ENCODE results near the gene LRRFIP1.
A peak's percentile ranks its signal among the peaks of the same experiment; 100 is the strongest.

LRRFIP1 gene

GRCh38 chr2:237597196-237598145 lies 29.9 kb upstream of the LRRFIP1 start:
- DNase-seq: no peak

GRCh38 chr2:237598468-237599208 lies 28.7 kb upstream of the LRRFIP1 start:
- DNase-seq: peak; percentile 58

GRCh38 chr2:237599465-237600110 lies 27.8 kb upstream of the LRRFIP1 start:
- DNase-seq: no peak

- DNase-seq: peak; percentile 72
Observed at GRCh38 chr2:237600205-237600846, 27.1 kb upstream of the LRRFIP1 start.

- DNase-seq: no peak
Observed at GRCh38 chr2:237601453-237602116, 25.8 kb upstream of the LRRFIP1 start.

- no peak for DNase-seq
Observed at GRCh38 chr2:237602409-237602808, 25.0 kb upstream of the LRRFIP1 start.

- no peak for DNase-seq
Observed at GRCh38 chr2:237603049-237603717, 24.2 kb upstream of the LRRFIP1 start.

- no peak for DNase-seq
Observed at GRCh38 chr2:237603718-237604362, 23.5 kb upstream of the LRRFIP1 start.

GRCh38 chr2:237604391-237604790 lies 23.0 kb upstream of the LRRFIP1 start:
- no peak for DNase-seq

- DNase-seq: no peak
Observed at GRCh38 chr2:237604960-237605359, 22.4 kb upstream of the LRRFIP1 start.

- peak; percentile 33 for DNase-seq
Observed at GRCh38 chr2:237606522-237606921, 20.9 kb upstream of the LRRFIP1 start.

GRCh38 chr2:237612527-237613357 lies 14.6 kb upstream of the LRRFIP1 start:
- no peak for DNase-seq

- DNase-seq: no peak
Observed at GRCh38 chr2:237613679-237614078, 13.7 kb upstream of the LRRFIP1 start.

- DNase-seq: no peak
Observed at GRCh38 chr2:237614151-237614720, 13.2 kb upstream of the LRRFIP1 start.

GRCh38 chr2:237615631-237616249 lies 11.6 kb upstream of the LRRFIP1 start:
- no peak for DNase-seq

- no peak for DNase-seq
Observed at GRCh38 chr2:237616373-237616733, 11.0 kb upstream of the LRRFIP1 start.

- DNase-seq: no peak
Observed at GRCh38 chr2:237616734-237617586, 10.4 kb upstream of the LRRFIP1 start.

GRCh38 chr2:237617587-237617982 lies 9.8 kb upstream of the LRRFIP1 start:
- no peak for DNase-seq

GRCh38 chr2:237618449-237618848 lies 8.9 kb upstream of the LRRFIP1 start:
- DNase-seq: no peak

All from NCI-H524 treated with DMSO at 0.1 percent for 48 hours (cell line).